Neural progenitor cell (in vitro differentiated cells): ENCODE measurements around the gene CPM. TPM values are rescaled to one million over a fixed set of nuclear protein-coding genes. Genes with fewer than 3 reads are reported as not detected.

Experiments
- DNase-seq: peaks from one replicate; pipeline ENCODE4 v3.0.0-alpha.2; 2016; ENCODE audit warnings: low spot score
- H2AFZ ChIP-seq: fragments of 200-600 bp; sonication (generic); replicated peaks from 2 replicates; pipeline ENCODE4 v1.6.1; 2016; ENCODE audit warnings: antibody characterized with exemption
- H3F3A ChIP-seq: fragments of 200-600 bp; sonication (generic); 2 replicates; pipeline ENCODE4 v1.6.1; 2016; ENCODE audit warnings: antibody characterized with exemption, low read depth
- H3K27ac ChIP-seq: fragments of 200-600 bp; sonication (generic); 2 replicates; pipeline ENCODE4 v1.5.1; 2016; ENCODE audit warnings: mild to moderate bottlenecking
- H3K27me3 ChIP-seq: fragments of 200-600 bp; sonication (generic); 2 replicates; pipeline ENCODE4 v1.6.1; 2016; ENCODE audit warnings: mild to moderate bottlenecking, moderate library complexity
- H3K36me3 ChIP-seq: fragments of 200-600 bp; sonication (generic); 2 replicates; pipeline ENCODE4 v1.5.1; 2016
- H3K4me1 ChIP-seq: fragments of 200-600 bp; sonication (generic); 2 replicates; pipeline ENCODE4 v1.6.1; 2016; ENCODE audit warnings: mixed run types
- H3K4me2 ChIP-seq: fragments of 200-600 bp; sonication (generic); 2 replicates; pipeline ENCODE4 v1.6.1; 2016
- H3K4me3 ChIP-seq: fragments of 200-600 bp; sonication (generic); 2 replicates; pipeline ENCODE4 v1.5.1; 2016
- H3K79me2 ChIP-seq: fragments of 200-600 bp; sonication (generic); 2 replicates; pipeline ENCODE4 v1.6.1; 2016; ENCODE audit warnings: low read depth
- H3K9ac ChIP-seq: fragments of 200-600 bp; sonication (generic); 2 replicates; pipeline ENCODE4 v1.6.1; 2016
- H3K9me3 ChIP-seq: fragments of 200-600 bp; sonication (generic); 2 replicates; pipeline ENCODE4 v1.5.1; 2016; ENCODE audit warnings: low read depth
- H4K20me1 ChIP-seq: fragments of 200-600 bp; sonication (generic); 2 replicates; pipeline ENCODE4 v1.6.1; 2016; ENCODE audit warnings: low read depth
- H3K27ac Mint-ChIP-seq: 3 replicates; pipeline ENCODE4 v1.8.0; 2021; ENCODE audit warnings: mixed read lengths
- H3K27me3 Mint-ChIP-seq: 2 replicates; pipeline ENCODE4 v1.8.0; 2022; ENCODE audit warnings: low read depth, mild to moderate bottlenecking, inconsistent platforms, moderate library complexity, mixed read lengths; ENCODE audit not compliant: insufficient read depth
- H3K36me3 Mint-ChIP-seq: 3 replicates; pipeline ENCODE4 v1.8.0; 2021; ENCODE audit warnings: mixed read lengths
- H3K4me1 Mint-ChIP-seq: 3 replicates; pipeline ENCODE4 v1.8.0; 2021; ENCODE audit warnings: mixed read lengths
- H3K4me3 Mint-ChIP-seq: 3 replicates; pipeline ENCODE4 v1.8.0; 2021; ENCODE audit warnings: mild to moderate bottlenecking, moderate library complexity, mixed read lengths
- H3K9me3 Mint-ChIP-seq: 3 replicates; pipeline ENCODE4 v1.8.0; 2020; ENCODE audit warnings: mixed read lengths
- CTCF ChIP-seq: fragments of 200-600 bp; sonication (generic); IDR thresholded peaks from 2 replicates; pipeline ENCODE4 v1.5.1; 2017; ENCODE audit warnings: antibody characterized with exemption, mild to moderate bottlenecking
- EZH2 ChIP-seq: fragments of 200-600 bp; sonication (generic); IDR thresholded peaks from 2 replicates; pipeline ENCODE4 v1.6.1; 2017; ENCODE audit warnings: antibody characterized with exemption, mild to moderate bottlenecking, moderate library complexity
- EZH2phosphoT487 ChIP-seq: fragments of 200-600 bp; sonication (generic); IDR thresholded peaks from 2 replicates; pipeline ENCODE4 v1.6.1; 2017; ENCODE audit warnings: antibody characterized with exemption
- total RNA-seq: library from RNA; depleted of rRNA; stranded (reverse); fragments of >200 nt; gene quantifications from 2 replicates; pipeline ENCODE4 v1.2.3, GENCODE V29; 2015; ENCODE audit warnings: low replicate concordance

The CPM gene
- total RNA-seq = 0.02 and 0.28 TPM in 2 replicates

- Histone ChIP-seq H3K79me2 (no peaks in the 10 kb centered on the region), H4K20me1 (no peaks in the 10 kb centered on the region), H3K9ac (no peak within 1 kb of the TSS), H3K36me3 (no peaks in the 10 kb centered on the region), H3K4me3 (peak within 1 kb of the TSS; percentile 59), H3K27ac (no peak within 1 kb of the TSS), H3K4me1 (peaks cover 6% of the 10 kb centered on the region), H2AFZ (peak within 1 kb of the TSS; percentile 94), H3K4me2 (peak within 1 kb of the TSS; percentile 78), H3K9me3 (no peaks in the 10 kb centered on the region), H3F3A (peaks cover 11% of the 10 kb centered on the region), H3K27me3 (peaks cover 45% of the 10 kb centered on the region)
- Mint-ChIP-seq H3K27me3 (peaks cover 24% of the 10 kb centered on the region), H3K36me3 (no peaks in the 10 kb centered on the region), H3K9me3 (peaks cover 2% of the 10 kb centered on the region), H3K4me1 (peaks cover 7% of the 10 kb centered on the region), H3K4me3 (peak within 1 kb of the TSS; percentile 85), H3K27ac (no peak within 1 kb of the TSS)
- TF ChIP-seq EZH2phosphoT487 (peak; percentile 42), CTCF (no peak), EZH2 (peak; percentile 86)
- peak; percentile 86 for DNase-seq
These were observed at the start of gene CPM for GRCh38 chr12:68932961-68933893. CPM (minus strand) TSS chr12:68933171; CDS start chr12:68932837, 334 bp downstream.

- Histone ChIP-seq H3K9ac (no peak overlapping the region), H3K4me2 (no peak overlapping the region), H3K9me3 (no peaks in the 10 kb centered on the region), H3K4me3 (no peak overlapping the region), H3K36me3 (no peaks in the 10 kb centered on the region), H3K79me2 (no peaks in the 10 kb centered on the region), H3K27me3 (no peaks in the 10 kb centered on the region), H3F3A (no peaks in the 10 kb centered on the region), H3K4me1 (peaks cover 13% of the 10 kb centered on the region), H4K20me1 (no peaks in the 10 kb centered on the region), H3K27ac (no peak overlapping the region), H2AFZ (no peak overlapping the region)
- no peak for DNase-seq
- Mint-ChIP-seq H3K27me3 (peaks cover 4% of the 10 kb centered on the region), H3K9me3 (peaks cover 8% of the 10 kb centered on the region), H3K36me3 (peaks cover 3% of the 10 kb centered on the region), H3K4me3 (no peak overlapping the region), H3K4me1 (peaks cover 6% of the 10 kb centered on the region), H3K27ac (no peak overlapping the region)
- no peak for TF ChIP-seq CTCF
- TF ChIP-seq EZH2phosphoT487 = no peak
- no peak for TF ChIP-seq EZH2
These were observed 48.5 kb upstream of the CPM start for GRCh38 chr12:68981516-68981915.

- H3F3A ChIP-seq = no peaks in the 10 kb centered on the region
- Mint-ChIP-seq H3K27ac (no peak overlapping the region), H3K36me3 (peaks cover 3% of the 10 kb centered on the region), H3K27me3 (peaks cover 4% of the 10 kb centered on the region), H3K4me1 (peaks cover 6% of the 10 kb centered on the region), H3K9me3 (peaks cover 8% of the 10 kb centered on the region), H3K4me3 (no peak overlapping the region)
- H3K4me3 ChIP-seq = no peak overlapping the region
- no peak overlapping the region for H3K9ac ChIP-seq
- no peaks in the 10 kb centered on the region for H3K9me3 ChIP-seq
- no peaks in the 10 kb centered on the region for H3K36me3 ChIP-seq
- H3K27me3 ChIP-seq = no peaks in the 10 kb centered on the region
- peaks cover 13% of the 10 kb centered on the region for H3K4me1 ChIP-seq
- no peak overlapping the region for H3K4me2 ChIP-seq
- H4K20me1 ChIP-seq = no peaks in the 10 kb centered on the region
- no peak overlapping the region for H3K27ac ChIP-seq
- no peak overlapping the region for H2AFZ ChIP-seq
- H3K79me2 ChIP-seq = no peaks in the 10 kb centered on the region
- TF ChIP-seq CTCF (no peak), EZH2phosphoT487 (no peak), EZH2 (no peak)
- no peak for DNase-seq
These were observed 47.7 kb upstream of the CPM start for GRCh38 chr12:68980476-68981212.
